GM18951 (cell line): ENCODE results near the gene BACE2.

Experiments used
- POLR2A ChIP-seq: IDR thresholded peaks from 4 replicates; pipeline ENCODE4 v1.6.1; 2011; ENCODE audit warnings: mild to moderate bottlenecking; ENCODE audit not compliant: insufficient read length, insufficient read depth; ENCODE audit errors: extremely low read depth
- in situ Hi-C: fragments of 300-500 bp; cut with MboI; formaldehyde crosslinking; loops from one replicate; pipeline ENCODE4 v1.12.0; 2022; ENCODE audit warnings: low sequenced_read_pairs, mixed read lengths, inconsistent platforms; ENCODE audit not compliant: unreplicated experiment

BACE2 gene

GRCh38 chr21:41167348-41168342 lies at the start of gene BACE2:
TSS of gene BACE2 (plus strand) at chr21:41168160. CDS start at chr21:41168264, 104 bp downstream.
- TF ChIP-seq POLR2A = no peak
- in situ Hi-C loops = no loop called here

GRCh38 chr21:41119901-41120300 lies 48.1 kb upstream of the BACE2 start:
- TF ChIP-seq POLR2A = no peak
- in situ Hi-C loops = no loop called here

GRCh38 chr21:41120997-41121396 lies 47.0 kb upstream of the BACE2 start:
- in situ Hi-C loops = no loop called here
- TF ChIP-seq POLR2A = no peak

GRCh38 chr21:41121785-41122415 lies 46.1 kb upstream of the BACE2 start:
- in situ Hi-C loops = no loop called here
- no peak for TF ChIP-seq POLR2A

- in situ Hi-C loops = no loop called here
- TF ChIP-seq POLR2A = no peak
Measured at GRCh38 chr21:41124641-41125201, 43.2 kb upstream of the BACE2 start.

GRCh38 chr21:41128981-41129380 lies 39.0 kb upstream of the BACE2 start:
- in situ Hi-C loops = no loop called here
- no peak for TF ChIP-seq POLR2A

GRCh38 chr21:41130883-41131282 lies 37.1 kb upstream of the BACE2 start:
- in situ Hi-C loops = no loop called here
- no peak for TF ChIP-seq POLR2A

GRCh38 chr21:41133874-41134522 lies 34.0 kb upstream of the BACE2 start:
- in situ Hi-C loops = no loop called here
- no peak for TF ChIP-seq POLR2A

GRCh38 chr21:41135746-41136145 lies 32.2 kb upstream of the BACE2 start:
- in situ Hi-C loops = no loop called here

GRCh38 chr21:41136286-41136685 lies 31.7 kb upstream of the BACE2 start:
- in situ Hi-C loops = no loop called here
- no peak for TF ChIP-seq POLR2A

More at GRCh38 chr21:41135746-41136145, 32.2 kb upstream of the BACE2 start:
- TF ChIP-seq POLR2A = no peak

- no peak for TF ChIP-seq POLR2A
- in situ Hi-C loops = no loop called here
Measured at GRCh38 chr21:41137401-41137800, 30.6 kb upstream of the BACE2 start.

- in situ Hi-C loops = no loop called here
- TF ChIP-seq POLR2A = no peak
Measured at GRCh38 chr21:41137889-41138288, 30.1 kb upstream of the BACE2 start.

GRCh38 chr21:41138711-41139110 lies 29.2 kb upstream of the BACE2 start:
- in situ Hi-C loops = no loop called here
- no peak for TF ChIP-seq POLR2A
